Neural cell (in vitro differentiated cells): Measurements from ENCODE around the gene PSMG4.

ENCODE experiments used
- CTCF ChIP-seq: fragments of 450-650 bp; IDR thresholded peaks from 2 replicates; pipeline ENCODE4 v1.5.1; 2014; ENCODE audit warnings: antibody characterized with exemption, mild to moderate bottlenecking, moderate library complexity; ENCODE audit not compliant: poor library complexity, severe bottlenecking
- EP300 ChIP-seq: fragments of 450-650 bp; conservative IDR thresholded peaks from 2 replicates; pipeline ENCODE4 v1.6.1; 2014; ENCODE audit warnings: antibody characterized with exemption, mild to moderate bottlenecking, moderate library complexity; ENCODE audit not compliant: poor library complexity, severe bottlenecking
- EZH2 ChIP-seq: fragments of 200-600, 300-800 bp; shearing (Covaris generic), sonication (generic); IDR thresholded peaks from 2 replicates; pipeline ENCODE4 v1.6.1; 2014; ENCODE audit warnings: antibody characterized with exemption, low read length, borderline replicate concordance, mild to moderate bottlenecking; ENCODE audit not compliant: insufficient read depth, poor library complexity, severe bottlenecking
- MXI1 ChIP-seq: fragments of 450-650 bp; conservative IDR thresholded peaks from 2 replicates; pipeline ENCODE4 v1.6.1; 2014; ENCODE audit warnings: antibody characterized with exemption, mild to moderate bottlenecking; ENCODE audit not compliant: poor library complexity, severe bottlenecking
- POLR2AphosphoS5 ChIP-seq: IDR thresholded peaks from 2 replicates; pipeline ENCODE4 v1.6.1; 2012
- RAD21 ChIP-seq: fragments of 450-650 bp; conservative IDR thresholded peaks from 2 replicates; pipeline ENCODE4 v1.6.1; 2014; ENCODE audit warnings: antibody characterized with exemption, mild to moderate bottlenecking, moderate library complexity
- REST ChIP-seq: IDR thresholded peaks from 2 replicates; pipeline ENCODE4 v1.6.1; 2012; ENCODE audit warnings: borderline replicate concordance
- TAF1 ChIP-seq: IDR thresholded peaks from 2 replicates; pipeline ENCODE4 v1.6.1; 2012; ENCODE audit warnings: low read depth

GRCh38 chr6:3228046-3228671, 30.6 kb upstream of the PSMG4 start:
- no peak for TF ChIP-seq CTCF
- no peak for TF ChIP-seq EZH2
- peak; percentile 13 for TF ChIP-seq EP300
- TF ChIP-seq TAF1: peak; percentile 40
- peak; percentile 61 for TF ChIP-seq POLR2AphosphoS5
- TF ChIP-seq REST: peak; percentile 86
- TF ChIP-seq RAD21: no peak
- TF ChIP-seq MXI1: peak; percentile 40
